Effector CD8-positive, alpha-beta T cell (primary cell): ENCODE data around the gene SAE1.
"Not testable (repeated sequence)": the region's sequence is repeated elsewhere in the genome, so short reads cannot be mapped to it uniquely, and the experiment has no call there.

Source experiments
- DNase-seq: peaks from one replicate; lab custom pipeline; 2025; lab: John Stamatoyannopoulos, UW

SAE1 gene

GRCh38 chr19:47130120-47130588 is 481 bp upstream of the SAE1 start:
- no peak for DNase-seq

GRCh38 chr19:47132194-47132852 is 1.7 kb downstream of the SAE1 start:
- DNase-seq: no peak

GRCh38 chr19:47133021-47133471 is 2.4 kb downstream of the SAE1 start:
- DNase-seq: no peak

- no peak for DNase-seq
Measured at GRCh38 chr19:47134545-47134944, 3.9 kb downstream of the SAE1 start.

GRCh38 chr19:47135156-47135555 is 4.5 kb downstream of the SAE1 start:
- no peak for DNase-seq

GRCh38 chr19:47141252-47141651 is 10.6 kb downstream of the SAE1 start:
- not testable (repeated sequence) for DNase-seq

GRCh38 chr19:47141695-47142094 is 11.1 kb downstream of the SAE1 start:
- no peak for DNase-seq

GRCh38 chr19:47142779-47143178 is 12.1 kb downstream of the SAE1 start:
- DNase-seq: no peak

GRCh38 chr19:47143322-47144073 is 12.9 kb downstream of the SAE1 start:
- DNase-seq: no peak

GRCh38 chr19:47144630-47145029 is 14.0 kb downstream of the SAE1 start:
- DNase-seq: no peak

GRCh38 chr19:47145639-47146486 is 15.2 kb downstream of the SAE1 start:
- no peak for DNase-seq

GRCh38 chr19:47146920-47147319 is 16.3 kb downstream of the SAE1 start:
- no peak for DNase-seq

GRCh38 chr19:47151627-47152026 is 21.0 kb downstream of the SAE1 start:
- DNase-seq: no peak

GRCh38 chr19:47152205-47152604 is 21.6 kb downstream of the SAE1 start:
- DNase-seq: no peak

GRCh38 chr19:47152632-47153031 is 22.0 kb downstream of the SAE1 start:
- no peak for DNase-seq

- no peak for DNase-seq
Measured at GRCh38 chr19:47153266-47153665, 22.6 kb downstream of the SAE1 start.

- DNase-seq: no peak
Measured at GRCh38 chr19:47155148-47155547, 24.5 kb downstream of the SAE1 start.

GRCh38 chr19:47156861-47157430 is 26.3 kb downstream of the SAE1 start:
- DNase-seq: no peak

- DNase-seq: no peak
Measured at GRCh38 chr19:47157431-47158321, 27.0 kb downstream of the SAE1 start.

- DNase-seq: no peak
Measured at GRCh38 chr19:47158367-47158791, 27.7 kb downstream of the SAE1 start.
